A673 (cell line): ENCODE results near the gene KIAA1549.

ENCODE experiments used
- EZH2 ChIP-seq: fragments of 200-600 bp; sonication (generic); IDR thresholded peaks from 2 replicates; pipeline ENCODE4 v1.6.1; 2017; ENCODE audit warnings: borderline replicate concordance, low read depth, mild to moderate bottlenecking, mixed read lengths, antibody characterized with exemption, low read length; ENCODE audit not compliant: poor library complexity, severe bottlenecking
- TF ChIP-seq, protein P1 (sequence below): fragments of 300-800, 200-600 bp; sonication (generic); conservative IDR thresholded peaks from 2 replicates; pipeline ENCODE4 v1.5.1; 2017; ENCODE audit warnings: low read depth, mild to moderate bottlenecking, antibody characterized with exemption, low read length, moderate library complexity, mixed read lengths

DNA sequence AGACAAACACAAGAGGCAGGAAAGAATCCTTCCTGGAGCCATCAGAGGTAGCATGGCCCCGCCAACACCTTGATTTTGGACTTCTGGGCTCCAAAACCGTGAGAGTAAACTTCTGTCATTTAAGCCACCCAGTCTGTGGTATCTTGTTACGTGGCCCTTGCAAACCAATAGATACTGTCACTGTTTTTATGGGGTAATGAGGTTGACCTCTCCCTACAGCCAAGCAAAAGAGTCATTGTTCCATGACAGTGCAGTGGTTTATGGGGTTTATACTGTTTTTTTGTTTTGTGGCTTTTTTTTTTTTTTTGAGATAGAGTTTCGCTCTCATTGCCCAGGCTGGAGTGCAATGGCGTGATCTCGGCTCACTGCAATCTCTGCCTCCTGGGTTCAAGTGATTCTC, 32.8 kb downstream of the KIAA1549 start:
- TF ChIP-seq, protein P1, sequence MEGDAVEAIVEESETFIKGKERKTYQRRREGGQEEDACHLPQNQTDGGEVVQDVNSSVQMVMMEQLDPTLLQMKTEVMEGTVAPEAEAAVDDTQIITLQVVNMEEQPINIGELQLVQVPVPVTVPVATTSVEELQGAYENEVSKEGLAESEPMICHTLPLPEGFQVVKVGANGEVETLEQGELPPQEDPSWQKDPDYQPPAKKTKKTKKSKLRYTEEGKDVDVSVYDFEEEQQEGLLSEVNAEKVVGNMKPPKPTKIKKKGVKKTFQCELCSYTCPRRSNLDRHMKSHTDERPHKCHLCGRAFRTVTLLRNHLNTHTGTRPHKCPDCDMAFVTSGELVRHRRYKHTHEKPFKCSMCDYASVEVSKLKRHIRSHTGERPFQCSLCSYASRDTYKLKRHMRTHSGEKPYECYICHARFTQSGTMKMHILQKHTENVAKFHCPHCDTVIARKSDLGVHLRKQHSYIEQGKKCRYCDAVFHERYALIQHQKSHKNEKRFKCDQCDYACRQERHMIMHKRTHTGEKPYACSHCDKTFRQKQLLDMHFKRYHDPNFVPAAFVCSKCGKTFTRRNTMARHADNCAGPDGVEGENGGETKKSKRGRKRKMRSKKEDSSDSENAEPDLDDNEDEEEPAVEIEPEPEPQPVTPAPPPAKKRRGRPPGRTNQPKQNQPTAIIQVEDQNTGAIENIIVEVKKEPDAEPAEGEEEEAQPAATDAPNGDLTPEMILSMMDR: no peak
- TF ChIP-seq EZH2: no peak
